ENCODE data around the gene DRC3.

- TF ChIP-seq, protein P1, sequence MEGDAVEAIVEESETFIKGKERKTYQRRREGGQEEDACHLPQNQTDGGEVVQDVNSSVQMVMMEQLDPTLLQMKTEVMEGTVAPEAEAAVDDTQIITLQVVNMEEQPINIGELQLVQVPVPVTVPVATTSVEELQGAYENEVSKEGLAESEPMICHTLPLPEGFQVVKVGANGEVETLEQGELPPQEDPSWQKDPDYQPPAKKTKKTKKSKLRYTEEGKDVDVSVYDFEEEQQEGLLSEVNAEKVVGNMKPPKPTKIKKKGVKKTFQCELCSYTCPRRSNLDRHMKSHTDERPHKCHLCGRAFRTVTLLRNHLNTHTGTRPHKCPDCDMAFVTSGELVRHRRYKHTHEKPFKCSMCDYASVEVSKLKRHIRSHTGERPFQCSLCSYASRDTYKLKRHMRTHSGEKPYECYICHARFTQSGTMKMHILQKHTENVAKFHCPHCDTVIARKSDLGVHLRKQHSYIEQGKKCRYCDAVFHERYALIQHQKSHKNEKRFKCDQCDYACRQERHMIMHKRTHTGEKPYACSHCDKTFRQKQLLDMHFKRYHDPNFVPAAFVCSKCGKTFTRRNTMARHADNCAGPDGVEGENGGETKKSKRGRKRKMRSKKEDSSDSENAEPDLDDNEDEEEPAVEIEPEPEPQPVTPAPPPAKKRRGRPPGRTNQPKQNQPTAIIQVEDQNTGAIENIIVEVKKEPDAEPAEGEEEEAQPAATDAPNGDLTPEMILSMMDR (IDR thresholded peaks at IDR 0.05), result no peak
- TF ChIP-seq EP300 (IDR thresholded peaks at IDR 0.05), result no peak
- no peak for TF ChIP-seq POLR2A (IDR thresholded peaks at IDR 0.05)
These were observed 17.0 kb downstream of the DRC3 start for GRCh38 chr17:17989618-17990017.

All from gastroesophageal sphincter (tissue), 3 donors.